ENCODE results near the gene CHRNG.

DNA sequence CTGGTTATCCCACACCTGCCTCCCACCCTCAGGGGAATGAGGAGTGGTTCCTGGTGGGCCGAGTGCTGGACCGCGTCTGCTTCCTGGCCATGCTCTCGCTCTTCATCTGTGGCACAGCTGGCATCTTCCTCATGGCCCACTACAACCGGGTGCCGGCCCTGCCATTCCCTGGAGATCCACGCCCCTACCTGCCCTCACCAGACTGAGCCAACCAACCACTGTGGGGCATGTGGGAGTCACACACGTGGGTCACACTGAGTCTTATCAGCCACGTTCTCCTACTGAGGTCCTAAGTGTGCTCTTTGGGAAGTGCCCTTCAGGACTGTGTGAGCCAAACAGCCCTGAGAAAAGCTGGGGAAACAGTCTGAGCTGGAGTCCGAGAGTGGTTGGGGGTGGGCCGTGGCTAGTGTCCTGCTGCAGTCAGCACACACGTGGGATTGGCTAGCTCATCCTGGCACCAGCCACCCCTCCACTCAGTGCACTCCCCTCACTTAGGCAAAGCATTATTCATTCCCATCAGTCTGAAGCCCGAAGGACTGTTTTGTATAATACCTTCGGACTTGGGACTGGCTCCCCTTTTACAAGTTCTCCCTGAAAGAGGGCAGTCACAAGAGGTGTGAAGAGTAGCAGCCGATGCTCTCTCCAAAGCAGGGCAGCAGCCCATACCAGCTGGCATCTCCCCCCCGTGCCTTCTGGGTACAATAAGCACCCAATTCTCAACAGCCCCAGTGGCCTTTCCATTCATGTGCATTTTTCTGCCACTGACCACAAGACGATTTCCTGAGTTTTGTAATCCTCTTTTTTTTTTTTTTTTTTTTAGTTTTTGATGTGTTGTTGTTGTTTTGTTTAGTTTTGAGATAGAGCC lies 6.3 kb downstream of the CHRNG start:
- no peak for TF ChIP-seq MXI1 (conservative IDR thresholded peaks at IDR 0.05; ENCODE audit: poor library complexity, severe bottlenecking)
- TF ChIP-seq RAD21 (conservative IDR thresholded peaks at IDR 0.05), result no peak
- TF ChIP-seq CTCF (IDR thresholded peaks at IDR 0.05; ENCODE audit: poor library complexity, severe bottlenecking), result no peak
- no peak for TF ChIP-seq EZH2 (IDR thresholded peaks at IDR 0.05; ENCODE audit: borderline replicate concordance, insufficient read depth, low read length, poor library complexity, severe bottlenecking)
- TF ChIP-seq EP300 (conservative IDR thresholded peaks at IDR 0.05; ENCODE audit: poor library complexity, severe bottlenecking), result no peak
- TF ChIP-seq SMC3 (conservative IDR thresholded peaks at IDR 0.05; ENCODE audit: poor library complexity), result no peak
- no peak for TF ChIP-seq POLR2AphosphoS5 (IDR thresholded peaks at IDR 0.05)
- TF ChIP-seq, protein P1, sequence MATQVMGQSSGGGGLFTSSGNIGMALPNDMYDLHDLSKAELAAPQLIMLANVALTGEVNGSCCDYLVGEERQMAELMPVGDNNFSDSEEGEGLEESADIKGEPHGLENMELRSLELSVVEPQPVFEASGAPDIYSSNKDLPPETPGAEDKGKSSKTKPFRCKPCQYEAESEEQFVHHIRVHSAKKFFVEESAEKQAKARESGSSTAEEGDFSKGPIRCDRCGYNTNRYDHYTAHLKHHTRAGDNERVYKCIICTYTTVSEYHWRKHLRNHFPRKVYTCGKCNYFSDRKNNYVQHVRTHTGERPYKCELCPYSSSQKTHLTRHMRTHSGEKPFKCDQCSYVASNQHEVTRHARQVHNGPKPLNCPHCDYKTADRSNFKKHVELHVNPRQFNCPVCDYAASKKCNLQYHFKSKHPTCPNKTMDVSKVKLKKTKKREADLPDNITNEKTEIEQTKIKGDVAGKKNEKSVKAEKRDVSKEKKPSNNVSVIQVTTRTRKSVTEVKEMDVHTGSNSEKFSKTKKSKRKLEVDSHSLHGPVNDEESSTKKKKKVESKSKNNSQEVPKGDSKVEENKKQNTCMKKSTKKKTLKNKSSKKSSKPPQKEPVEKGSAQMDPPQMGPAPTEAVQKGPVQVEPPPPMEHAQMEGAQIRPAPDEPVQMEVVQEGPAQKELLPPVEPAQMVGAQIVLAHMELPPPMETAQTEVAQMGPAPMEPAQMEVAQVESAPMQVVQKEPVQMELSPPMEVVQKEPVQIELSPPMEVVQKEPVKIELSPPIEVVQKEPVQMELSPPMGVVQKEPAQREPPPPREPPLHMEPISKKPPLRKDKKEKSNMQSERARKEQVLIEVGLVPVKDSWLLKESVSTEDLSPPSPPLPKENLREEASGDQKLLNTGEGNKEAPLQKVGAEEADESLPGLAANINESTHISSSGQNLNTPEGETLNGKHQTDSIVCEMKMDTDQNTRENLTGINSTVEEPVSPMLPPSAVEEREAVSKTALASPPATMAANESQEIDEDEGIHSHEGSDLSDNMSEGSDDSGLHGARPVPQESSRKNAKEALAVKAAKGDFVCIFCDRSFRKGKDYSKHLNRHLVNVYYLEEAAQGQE (IDR thresholded peaks at IDR 0.05; ENCODE audit: borderline replicate concordance), result no peak
- no peak for TF ChIP-seq TAF1 (IDR thresholded peaks at IDR 0.05; ENCODE audit: low read depth)

Measured in neural cell (in vitro differentiated cells).